Body of pancreas (tissue), 4 donors: ENCODE measurements around the gene CCDC188.

Experiments used
- POLR2A ChIP-seq, 3 donors: fragments of 450-650 bp; IDR thresholded peaks; one replicate each; pipeline ENCODE4 v1.6.1; 2016; ENCODE audit warnings: antibody characterized with exemption in 3 of 3, mild to moderate bottlenecking in 2 of 3
- TF ChIP-seq, protein P1 (sequence below), 7 experiments: fragments of 450-650 bp in 4 of 7; fragments of 200-600 bp in 3 of 7; sonication (generic) in 3 of 7; IDR thresholded peaks; one replicate each; pipeline ENCODE4 v1.5.1; 2016 to 2019; ENCODE audit warnings: antibody characterized with exemption in 7 of 7

GRCh38 chr22:20154602-20155187 is 3.8 kb upstream of the CCDC188 start:
- TF ChIP-seq, protein P1, sequence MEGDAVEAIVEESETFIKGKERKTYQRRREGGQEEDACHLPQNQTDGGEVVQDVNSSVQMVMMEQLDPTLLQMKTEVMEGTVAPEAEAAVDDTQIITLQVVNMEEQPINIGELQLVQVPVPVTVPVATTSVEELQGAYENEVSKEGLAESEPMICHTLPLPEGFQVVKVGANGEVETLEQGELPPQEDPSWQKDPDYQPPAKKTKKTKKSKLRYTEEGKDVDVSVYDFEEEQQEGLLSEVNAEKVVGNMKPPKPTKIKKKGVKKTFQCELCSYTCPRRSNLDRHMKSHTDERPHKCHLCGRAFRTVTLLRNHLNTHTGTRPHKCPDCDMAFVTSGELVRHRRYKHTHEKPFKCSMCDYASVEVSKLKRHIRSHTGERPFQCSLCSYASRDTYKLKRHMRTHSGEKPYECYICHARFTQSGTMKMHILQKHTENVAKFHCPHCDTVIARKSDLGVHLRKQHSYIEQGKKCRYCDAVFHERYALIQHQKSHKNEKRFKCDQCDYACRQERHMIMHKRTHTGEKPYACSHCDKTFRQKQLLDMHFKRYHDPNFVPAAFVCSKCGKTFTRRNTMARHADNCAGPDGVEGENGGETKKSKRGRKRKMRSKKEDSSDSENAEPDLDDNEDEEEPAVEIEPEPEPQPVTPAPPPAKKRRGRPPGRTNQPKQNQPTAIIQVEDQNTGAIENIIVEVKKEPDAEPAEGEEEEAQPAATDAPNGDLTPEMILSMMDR (IDR thresholded peaks at IDR 0.05): no peak
- no peak for TF ChIP-seq POLR2A (IDR thresholded peaks at IDR 0.05)
